ENCODE data around the gene FOXN3.
"Not testable (repeated sequence)": the region's sequence is repeated elsewhere in the genome, so short reads cannot be mapped to it uniquely, and the experiment has no call there.

FOXN3 gene

DNA sequence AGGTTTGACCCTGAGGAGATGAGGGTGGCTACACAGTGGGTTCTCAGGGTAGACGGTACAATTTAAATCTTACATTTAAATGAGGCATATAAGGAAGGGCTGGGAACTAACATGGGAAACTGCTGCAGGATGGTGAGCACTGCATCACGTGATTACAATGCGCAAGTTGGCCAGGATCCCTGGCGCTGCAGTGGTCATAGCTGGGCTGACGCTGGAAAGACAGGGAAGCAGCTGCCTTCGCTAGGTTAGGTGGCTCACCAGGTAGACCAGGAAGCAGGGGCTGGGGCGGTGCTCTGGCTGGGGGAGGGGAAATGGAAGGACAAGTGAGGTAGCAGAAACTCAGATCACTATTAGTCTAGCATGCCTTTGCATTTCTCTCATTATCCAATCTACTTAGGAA is 149.9 kb downstream of the FOXN3 start:
- no peak for DNase-seq

DNA sequence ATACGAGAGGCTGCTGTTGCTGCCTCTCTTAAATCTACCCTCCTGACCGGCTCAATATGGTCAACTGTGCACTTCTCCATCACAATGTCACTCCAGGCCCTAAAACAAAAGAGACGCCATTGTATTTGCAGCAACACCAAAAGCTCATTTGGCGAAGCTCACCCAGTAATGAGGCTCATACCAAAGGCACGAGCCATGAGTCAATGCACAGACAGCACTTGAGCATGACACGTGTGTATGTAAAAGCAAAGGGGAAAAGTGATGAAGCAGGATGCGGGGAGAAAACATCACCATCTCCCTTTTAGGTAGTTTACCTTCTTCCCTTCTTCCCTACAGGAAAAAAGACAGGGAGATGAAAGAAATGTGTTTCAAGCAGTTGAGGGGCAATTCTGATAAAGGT is 150.3 kb downstream of the FOXN3 start:
- DNase-seq: no peak

DNA sequence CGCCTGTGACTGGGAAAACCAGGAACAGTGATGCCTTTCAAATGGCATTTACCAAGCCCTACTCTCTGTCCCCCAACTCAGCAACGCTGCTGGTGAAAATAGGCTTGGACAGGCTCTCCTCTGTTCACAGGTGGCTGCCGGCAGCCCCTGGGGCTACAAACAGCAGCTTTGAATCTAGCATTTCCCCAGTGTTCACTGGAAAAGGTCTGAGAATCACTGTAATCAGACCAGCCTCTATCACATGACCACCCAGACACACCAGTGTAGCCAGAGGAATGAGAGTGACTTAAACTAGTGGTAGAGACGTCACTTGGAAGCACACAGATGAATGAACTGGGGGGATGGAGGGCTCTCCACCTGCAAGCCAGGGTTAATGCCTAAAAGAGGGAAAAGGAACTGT is 151.8 kb downstream of the FOXN3 start:
- DNase-seq: no peak

DNA sequence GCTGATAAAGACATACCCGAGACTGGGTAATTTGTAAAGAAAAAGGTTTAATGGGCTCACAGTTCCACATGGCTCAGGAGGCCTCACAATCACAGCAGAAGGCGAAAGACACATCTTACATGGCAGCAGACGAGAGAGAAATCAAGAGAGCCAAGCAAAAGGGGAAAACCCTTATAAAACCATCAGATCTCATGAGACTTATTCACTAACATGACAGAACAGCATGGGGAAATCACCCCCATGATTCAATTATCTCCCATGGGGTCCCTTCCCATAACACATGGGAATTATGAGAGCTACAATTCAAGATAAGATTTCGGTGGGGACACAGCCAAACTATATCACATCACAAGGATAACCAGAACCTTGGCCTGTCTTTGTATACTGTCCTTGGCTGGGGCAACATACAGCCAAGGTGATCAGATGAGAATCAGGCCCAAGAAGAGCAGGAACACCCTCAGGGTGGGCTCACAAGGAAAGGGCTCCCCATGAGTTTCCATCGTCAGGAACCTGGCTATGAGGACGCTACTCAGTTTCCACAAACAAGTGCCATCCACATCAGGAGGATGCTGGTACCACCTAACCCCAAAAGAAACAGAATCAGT is 152.7 kb downstream of the FOXN3 start:
- no peak for DNase-seq

DNA sequence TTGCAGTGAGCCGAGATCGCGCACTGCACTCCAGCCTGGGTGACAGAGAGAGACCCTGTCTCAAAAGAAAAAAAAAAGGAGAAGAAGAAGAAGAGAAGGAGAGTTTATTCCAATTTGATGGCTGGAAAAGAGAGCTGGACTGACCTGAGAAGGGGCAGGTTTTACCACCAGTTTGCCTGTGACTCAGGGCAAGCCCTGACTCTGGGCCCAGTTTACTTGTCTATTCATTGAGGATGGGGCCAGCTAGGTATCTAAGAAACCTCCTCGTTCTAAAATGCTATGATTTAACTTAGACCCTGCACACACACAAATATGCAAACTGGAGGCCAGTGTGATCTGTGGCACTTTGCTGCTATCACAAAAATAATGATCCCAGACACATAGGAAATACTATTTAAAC is 155.0 kb downstream of the FOXN3 start:
- no peak for DNase-seq

DNA sequence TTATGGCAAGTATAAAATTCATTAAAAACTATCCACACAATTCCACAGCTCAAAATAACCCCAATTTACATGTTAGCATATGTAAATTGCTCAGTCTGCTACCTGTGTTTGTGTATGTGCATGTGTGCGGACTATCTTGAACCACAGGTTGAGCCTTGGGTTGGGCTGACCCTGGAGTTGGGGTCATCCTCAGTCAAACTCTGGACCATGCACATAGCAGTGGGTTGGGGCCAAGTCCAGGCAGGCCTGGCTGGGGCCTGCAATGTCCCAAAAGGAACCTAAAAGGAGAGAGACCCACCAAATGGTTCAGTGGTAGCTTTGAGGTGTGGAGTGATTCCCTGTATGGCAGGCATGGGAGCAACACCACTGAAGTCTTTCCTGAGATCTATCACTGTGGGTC is 156.1 kb downstream of the FOXN3 start:
- no peak for DNase-seq

DNA sequence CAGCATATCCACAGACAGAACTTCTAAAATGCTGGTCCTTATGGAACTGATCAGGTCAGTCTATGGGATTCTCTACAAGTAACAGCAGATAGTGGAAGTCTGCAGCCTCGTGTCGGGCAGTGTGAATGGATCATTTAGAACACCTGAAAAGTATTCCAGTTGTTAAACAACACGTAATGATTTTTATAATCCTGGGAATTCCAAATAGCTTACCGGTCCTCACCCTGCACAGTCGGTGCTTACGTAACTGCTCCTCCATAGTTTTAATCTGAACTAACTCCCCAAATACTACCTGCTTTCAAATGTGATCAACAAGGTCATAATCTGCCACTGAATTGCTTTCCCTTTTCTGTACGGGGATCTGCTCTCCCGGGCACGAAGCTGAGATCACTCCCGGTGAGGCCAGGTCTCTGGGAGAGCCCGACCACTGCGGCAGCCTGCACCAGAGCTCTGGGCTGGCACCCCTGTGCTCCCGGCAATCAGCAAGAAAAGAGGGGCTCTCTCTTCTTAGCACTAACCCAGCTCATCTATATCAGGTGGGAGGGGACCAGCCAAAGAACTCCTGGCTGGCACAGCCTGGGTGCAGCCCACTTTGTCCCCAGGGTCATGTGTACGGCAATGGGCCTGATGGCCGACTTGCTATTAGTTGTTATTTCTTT is 157.0 kb downstream of the FOXN3 start:
- no peak for DNase-seq

DNA sequence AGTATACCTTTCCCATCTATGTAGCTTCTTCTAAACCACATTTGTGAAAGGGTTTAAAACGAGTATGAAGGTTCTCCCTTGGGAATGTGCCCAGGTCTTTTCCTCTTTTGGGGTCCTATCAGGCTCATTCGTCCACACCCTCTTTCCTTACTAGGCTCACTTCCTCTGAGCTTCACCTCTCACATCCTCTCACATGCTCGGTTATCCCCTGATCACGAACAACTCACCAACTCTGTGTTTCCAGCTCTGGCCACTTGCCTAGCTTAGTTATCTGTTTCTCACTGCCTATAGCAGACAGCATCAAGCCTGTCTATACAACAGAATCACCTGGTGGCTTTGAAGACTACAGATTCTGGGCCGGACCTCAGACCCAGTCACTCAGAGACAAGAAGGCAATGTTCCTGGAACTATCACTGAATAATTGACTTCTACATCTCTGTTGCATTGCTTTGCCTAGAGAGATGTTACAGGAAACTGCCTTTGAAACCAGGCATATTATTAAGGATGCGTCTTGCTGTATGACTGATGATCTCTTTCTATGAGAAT is 158.2 kb downstream of the FOXN3 start:
- DNase-seq: no peak

DNA sequence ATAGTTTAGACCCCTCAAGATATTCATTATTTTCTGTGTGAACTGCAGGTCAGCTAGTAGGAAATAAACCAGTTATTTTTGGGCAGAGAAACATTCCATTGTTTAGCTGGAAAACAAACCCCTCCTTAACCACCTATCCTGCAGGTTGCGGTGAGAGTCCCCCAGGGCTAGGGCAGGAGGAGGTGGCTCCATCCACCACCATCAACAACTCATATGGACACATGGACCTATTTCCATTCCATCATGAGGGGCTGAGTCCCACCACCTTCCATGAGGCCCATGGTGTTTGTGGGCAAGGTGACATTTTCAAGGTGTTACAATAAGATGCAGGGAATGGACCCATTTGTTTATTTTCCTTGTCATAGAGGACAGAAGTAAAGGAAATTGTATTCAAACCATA is 160.1 kb downstream of the FOXN3 start:
- DNase-seq: no peak

DNA sequence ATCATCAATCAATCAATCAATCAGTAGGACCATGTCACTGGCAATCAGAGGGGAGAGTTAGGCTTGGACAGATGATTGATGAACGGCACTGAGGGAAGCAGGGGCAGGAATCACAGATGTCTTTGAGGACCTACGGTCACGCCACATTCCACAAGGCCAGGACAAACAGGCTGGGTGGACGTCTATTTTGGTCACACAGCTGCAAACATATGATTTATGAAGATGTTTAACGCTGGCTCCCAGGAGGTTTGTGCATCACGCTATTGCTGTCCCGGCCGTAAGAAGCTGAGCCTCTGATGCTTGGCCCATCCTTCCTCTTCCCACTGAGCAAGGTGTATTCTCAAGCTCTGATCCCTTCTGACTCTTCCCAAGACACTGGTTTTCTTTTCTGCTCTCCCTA is 160.8 kb downstream of the FOXN3 start:
- no peak for DNase-seq

DNA sequence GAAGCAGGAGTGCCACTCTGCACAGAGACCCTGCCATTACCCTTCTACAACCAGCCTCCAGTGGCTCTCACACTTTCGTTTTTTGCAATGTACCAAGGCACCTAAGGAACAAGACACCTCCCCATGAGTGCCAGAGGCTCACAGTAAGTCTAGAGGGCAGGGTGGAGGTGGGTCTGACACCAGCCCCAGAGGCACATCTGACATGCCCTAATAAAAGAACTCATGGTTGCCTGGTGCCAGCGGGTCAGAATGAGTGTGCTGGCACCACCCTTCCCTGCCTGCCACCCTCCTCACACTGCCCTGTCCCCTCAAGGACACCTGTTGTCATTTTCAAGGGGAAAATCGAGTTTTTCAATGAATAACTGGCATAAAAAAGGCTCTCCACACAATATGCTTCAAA is 161.2 kb downstream of the FOXN3 start:
- no peak for DNase-seq

DNA sequence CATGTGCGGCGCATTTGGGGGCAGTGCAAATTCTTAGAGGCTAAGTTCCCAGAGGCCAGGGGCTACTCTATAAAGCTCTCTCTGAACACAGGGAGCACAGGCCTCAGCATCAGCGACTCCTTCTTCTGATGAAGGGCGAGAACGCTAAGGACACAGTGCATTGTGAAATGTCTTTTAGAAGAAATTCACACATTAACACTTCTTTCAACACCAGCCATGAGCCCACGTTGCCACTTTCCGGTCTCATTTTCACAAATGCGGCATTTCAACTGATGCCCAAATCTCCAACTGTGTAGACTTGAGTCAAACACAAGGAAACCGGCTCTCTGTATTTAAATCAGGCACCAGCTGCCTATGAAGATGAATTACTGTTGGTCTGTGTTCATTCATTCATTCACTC is 162.0 kb downstream of the FOXN3 start:
- no peak for DNase-seq

DNA sequence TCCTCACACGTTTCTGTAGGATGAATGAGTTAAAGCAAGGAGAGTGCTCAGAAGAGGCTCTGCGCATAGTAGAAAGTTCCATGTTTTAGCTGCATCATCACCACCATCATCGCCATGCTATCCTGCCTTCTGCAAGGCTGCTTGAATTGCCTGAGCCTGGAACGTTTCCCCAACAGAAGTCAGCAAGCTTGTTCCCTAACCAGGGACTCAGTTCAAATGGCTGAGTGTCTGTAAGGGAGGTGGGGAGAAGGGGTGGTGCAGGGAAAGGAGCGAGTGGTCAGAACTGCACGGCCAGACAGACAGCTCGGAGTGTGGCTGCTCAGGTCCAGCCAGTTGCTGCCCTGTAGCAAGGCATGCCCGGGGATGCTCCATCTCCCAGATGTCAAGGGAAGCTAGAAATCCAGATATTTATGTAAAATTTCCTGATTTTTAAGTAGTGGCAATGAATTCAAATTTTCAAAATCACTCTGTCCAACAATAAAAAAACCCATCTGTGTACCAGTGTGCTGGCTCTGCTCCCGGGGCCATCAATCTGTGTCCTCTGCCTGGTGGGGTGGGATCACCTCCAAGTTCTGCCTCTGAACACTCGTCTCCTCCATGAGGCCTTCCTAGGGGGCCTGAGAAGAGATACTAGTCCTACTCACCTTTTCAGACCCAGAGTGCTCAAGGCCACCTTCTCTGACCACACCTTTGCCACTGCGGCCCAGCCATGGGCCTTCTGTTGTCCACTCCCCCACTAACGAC is 162.7 kb downstream of the FOXN3 start:
- no peak for DNase-seq

DNA sequence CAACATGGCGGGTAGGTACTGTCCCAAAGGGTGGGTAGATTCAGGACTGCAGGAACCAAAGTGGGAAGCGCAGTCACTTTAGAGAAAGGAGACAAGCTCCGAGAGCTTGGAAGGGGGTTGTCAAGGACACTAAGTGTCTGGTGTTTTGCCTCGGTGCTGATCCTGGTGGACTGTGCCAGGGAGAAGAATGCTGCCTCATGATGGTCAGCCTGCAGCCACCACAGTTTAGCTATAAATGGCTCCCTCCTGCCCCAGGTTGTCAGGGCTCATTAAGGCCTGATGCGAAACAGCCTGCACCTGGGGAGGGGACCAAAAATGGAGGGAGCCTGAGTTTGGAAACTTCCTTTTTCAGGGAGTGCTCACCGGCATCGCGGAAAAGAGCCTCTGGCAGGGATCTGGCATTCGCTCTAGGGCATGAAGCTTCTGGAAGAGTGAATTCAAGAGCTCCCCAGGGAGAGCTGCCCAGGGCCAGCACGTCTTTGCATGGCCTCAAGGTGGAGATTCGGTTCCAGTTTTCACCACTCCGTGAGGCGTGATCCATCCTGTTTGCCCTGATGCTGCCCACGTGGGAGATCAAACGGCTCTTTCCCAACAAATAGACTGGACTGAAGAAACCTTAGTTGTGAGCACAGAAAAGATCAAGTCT is 164.0 kb downstream of the FOXN3 start:
- no peak for DNase-seq

DNA sequence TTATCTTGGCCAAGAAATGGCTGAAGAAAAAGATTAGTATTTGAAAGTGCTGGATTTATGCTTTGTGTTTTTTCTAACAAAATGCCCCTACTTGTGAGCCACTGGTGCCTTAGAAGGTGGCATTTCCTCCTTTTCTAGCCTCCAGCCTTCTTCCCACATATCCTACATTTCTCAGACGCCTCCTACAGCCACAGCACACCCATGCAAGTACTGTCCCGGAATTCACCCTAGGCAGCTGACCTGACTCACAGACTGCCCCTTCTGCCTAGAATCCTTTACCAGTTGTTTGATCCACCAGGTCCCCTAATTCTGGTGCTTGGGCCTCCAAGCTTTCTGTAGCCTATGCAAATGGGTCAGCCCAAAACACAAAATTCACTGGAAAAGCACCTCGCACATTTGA is 166.0 kb downstream of the FOXN3 start:
- no peak for DNase-seq

DNA sequence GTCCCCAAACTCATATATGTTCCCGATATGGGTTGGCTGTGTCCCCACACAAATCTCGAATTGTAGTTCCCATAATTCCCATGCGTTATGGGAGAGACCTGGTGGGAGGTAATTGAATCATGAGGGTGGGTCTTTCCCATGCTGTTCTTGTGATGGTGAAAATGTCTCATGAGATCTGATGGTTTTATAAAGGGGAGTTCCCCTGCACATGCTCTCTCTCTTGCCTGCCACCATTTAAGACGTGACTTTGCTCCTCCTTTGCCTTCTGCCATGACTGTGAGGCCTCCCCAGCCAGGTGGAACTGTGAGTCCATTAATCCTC is 166.4 kb downstream of the FOXN3 start:
- not testable (repeated sequence) for DNase-seq

DNA sequence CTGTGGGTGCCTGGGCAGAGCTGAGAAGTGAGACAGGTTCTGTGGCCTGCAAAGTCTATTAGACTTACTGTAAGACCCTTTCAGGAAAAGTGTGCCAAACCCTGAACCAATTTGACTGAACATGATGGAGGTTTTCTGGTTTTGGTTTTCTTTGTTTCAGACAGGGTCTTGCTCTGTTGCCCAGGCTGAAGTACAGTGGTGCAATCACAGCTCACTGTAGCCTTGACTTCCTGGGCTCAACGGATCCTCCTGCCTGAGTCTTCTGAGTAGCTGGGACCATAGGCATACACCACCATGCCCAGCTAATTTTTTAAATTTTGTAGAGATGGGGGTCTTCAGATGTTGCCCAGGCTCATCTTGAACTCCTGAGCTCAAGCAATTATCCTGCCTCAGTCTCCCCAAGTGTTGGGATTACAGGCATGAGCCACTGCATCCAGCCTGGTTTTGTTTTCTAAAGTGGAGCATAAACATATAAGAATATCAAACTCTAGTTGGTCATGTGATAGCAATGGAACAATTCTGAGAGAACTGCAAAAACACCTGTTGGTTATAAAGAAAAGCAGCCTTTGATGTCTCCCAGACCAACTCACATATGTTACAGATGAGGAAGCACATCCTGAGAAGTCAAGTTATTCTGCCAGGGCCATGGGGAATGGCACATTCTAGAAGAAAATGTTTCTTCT is 166.9 kb downstream of the FOXN3 start:
- no peak for DNase-seq

DNA sequence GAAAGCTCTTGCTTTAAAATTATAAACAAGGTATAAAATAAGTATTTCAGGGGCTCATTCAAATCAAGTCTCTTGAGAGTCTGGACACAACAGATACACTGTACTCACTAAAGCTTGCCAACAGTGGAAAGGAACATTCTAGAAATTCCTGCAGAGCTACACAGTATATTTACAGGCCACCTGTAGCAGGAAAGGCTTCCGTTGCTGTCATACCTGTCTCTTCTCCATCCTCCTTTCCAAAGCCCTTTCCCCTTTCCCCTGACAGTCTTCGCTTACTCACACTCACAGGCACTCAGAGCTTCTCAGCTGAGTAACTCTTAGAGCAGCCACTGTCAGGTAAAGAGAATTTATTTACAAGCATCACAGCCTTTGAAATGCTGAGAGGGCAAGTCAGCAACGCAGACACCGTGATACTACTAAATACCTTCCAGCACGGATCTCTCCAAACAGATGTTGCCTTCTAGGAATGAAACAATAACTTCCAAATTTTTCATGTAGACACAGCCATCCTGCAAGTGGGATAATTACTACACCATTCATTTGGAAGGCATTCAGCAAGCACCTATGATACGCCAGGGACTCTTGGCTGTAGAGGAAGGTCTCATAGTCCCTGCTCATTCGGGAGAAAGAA is 167.9 kb downstream of the FOXN3 start:
- no peak for DNase-seq

DNA sequence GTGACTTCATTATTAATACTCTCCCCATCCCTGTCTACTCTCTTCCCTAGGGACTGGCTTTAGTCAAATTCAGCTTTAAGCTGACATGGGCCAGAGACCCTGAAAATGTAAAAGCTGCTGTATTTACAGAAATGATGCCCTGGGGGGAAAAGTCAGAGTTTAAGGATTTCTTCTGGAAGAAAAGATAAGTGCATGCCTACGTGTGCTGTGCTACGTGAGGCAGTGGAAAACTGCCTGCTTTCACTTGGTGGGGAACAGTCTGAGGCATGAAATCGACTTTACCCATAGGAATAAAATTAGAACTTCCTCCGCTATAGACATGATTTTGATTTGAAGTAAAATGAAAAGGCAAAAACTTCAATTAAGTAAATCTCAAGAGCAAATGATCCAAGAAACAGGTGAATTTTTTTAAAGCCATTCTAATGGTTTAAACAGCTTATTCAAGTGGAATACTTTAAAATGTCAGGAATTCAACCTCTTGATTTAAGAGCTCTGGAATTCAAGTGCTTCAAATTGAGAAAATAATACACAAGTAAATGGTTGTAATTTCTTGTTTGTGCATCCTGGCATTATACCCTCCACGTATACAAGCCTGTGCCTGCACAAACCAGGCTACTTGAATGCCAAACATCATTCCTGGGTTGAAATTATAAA is 168.5 kb downstream of the FOXN3 start:
- DNase-seq: no peak

DNA sequence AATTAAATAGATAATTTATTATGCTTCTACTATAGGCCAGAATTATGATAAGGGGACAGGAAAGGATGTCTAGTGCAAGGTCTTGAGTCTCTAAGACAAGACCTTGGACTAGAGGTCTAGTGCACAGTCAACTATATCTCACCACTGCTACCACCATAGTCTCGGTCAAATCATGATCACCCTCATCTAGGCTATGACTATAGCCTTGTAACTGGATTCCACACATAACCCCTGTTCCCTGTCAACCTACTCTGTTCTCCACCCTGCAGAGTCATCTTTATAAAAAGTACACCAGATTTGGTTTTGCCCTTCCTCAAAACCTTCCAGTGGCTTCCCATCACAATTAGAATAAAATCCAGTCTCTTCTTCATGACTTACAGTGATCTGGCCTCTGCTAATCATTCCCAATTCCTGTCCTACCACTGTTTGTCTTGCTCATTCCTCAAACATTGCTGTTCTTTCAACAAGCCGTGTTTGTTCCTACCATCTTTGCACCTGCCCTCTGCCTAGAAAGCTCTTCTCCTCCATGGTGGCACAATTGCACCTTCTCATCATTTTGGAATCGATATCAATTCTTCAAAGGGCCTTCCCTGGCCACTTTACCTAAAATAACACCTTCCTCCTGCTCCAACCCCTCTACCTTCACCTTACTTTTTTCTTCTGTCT is 169.4 kb downstream of the FOXN3 start:
- DNase-seq: no peak

DNA sequence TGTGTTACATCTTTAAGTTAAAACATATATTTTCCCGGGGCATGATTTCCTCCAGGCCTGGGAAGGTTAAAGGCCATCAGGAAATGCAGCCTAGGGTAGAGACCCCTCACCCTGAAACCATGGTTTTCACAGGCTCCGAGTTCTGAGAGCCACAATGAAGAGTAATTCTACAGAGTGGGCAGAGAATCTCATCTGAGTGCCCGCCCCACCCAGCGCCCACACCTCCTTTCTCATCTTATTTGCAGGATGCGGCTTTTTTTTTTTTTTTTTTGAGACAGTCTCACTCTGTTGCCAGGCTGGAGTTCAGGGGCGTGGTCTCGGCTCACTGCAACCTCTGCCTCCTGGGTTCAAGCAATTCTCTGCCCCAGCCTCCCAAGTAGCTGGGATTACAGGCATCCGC is 170.7 kb downstream of the FOXN3 start:
- DNase-seq: no peak

DNA sequence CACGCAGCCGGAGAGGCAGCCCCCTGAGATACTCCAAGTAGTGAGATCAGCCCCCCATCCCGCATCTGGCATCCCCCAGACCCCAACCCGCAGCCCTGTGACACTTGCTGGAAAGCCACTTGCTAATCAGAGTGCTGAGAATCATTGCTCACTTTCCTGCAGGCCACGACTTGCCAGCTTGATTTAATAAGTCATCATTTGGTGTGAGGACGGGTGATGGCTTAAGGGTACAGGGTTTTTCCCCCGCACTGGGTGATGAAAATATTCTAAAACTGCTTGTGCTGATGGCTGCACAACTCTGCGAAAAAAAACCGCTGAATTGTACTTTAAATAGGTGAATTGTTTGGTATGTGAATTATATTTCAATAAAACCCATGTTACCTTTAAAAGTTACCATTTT is 171.2 kb downstream of the FOXN3 start:
- no peak for DNase-seq

All from activated CD4-positive, CD25-positive, alpha-beta regulatory T cell (primary cell).